Liver (tissue), 3 donors: Measurements from ENCODE around the gene NTM.

Experiments used
- ATF3 ChIP-seq: IDR thresholded peaks from 2 replicates; pipeline ENCODE4 v1.6.1; 2016; ENCODE audit warnings: antibody characterized with exemption
- CTCF ChIP-seq: fragments of 150-350 bp; IDR thresholded peaks from 2 replicates; pipeline ENCODE4 v1.5.1; 2017; ENCODE audit warnings: improper control_type of control experiment, low read depth, low read length; ENCODE audit not compliant: missing input control
- FOXA1 ChIP-seq: IDR thresholded peaks from 2 replicates; pipeline ENCODE4 v1.6.1; 2016; ENCODE audit warnings: antibody characterized with exemption
- HNF4A ChIP-seq, 2 donors: conservative IDR thresholded peaks; 2 replicates each; pipeline ENCODE4 v1.6.1; 2016; ENCODE audit warnings: antibody characterized with exemption in 2 of 2, mild to moderate bottlenecking in 2 of 2
- JUND ChIP-seq, 2 donors: IDR thresholded peaks; 2 replicates each; pipeline ENCODE4 v1.6.1; 2016; ENCODE audit warnings: antibody characterized with exemption in 2 of 2
- RAD21 ChIP-seq, 2 donors: IDR thresholded peaks; 2 replicates each; pipeline ENCODE4 v1.6.1; 2016; ENCODE audit warnings: antibody characterized with exemption in 2 of 2, mild to moderate bottlenecking in 2 of 2
- RXRA ChIP-seq, 2 donors: IDR thresholded peaks; 2 replicates each; pipeline ENCODE4 v1.6.1; 2017 to 2018; ENCODE audit warnings: antibody characterized with exemption in 2 of 2, mild to moderate bottlenecking in 1 of 2
- SP1 ChIP-seq: IDR thresholded peaks from 2 replicates; pipeline ENCODE4 v1.6.1; 2018; ENCODE audit warnings: antibody characterized with exemption, mild to moderate bottlenecking
- TAF1 ChIP-seq: conservative IDR thresholded peaks from 2 replicates; pipeline ENCODE4 v1.6.1; 2016; ENCODE audit warnings: antibody characterized with exemption, mild to moderate bottlenecking
- YY1 ChIP-seq: IDR thresholded peaks from 2 replicates; pipeline ENCODE4 v1.6.1; 2016; ENCODE audit warnings: antibody characterized with exemption, mild to moderate bottlenecking
- ZBTB33 ChIP-seq: IDR thresholded peaks from 2 replicates; pipeline ENCODE4 v1.6.1; 2016; ENCODE audit warnings: antibody characterized with exemption
- donor health status: healthy.
- donor health status: healthy.

- TF ChIP-seq CTCF (no peak), RAD21 (IDR thresholded peaks at IDR 0.05) (no peak), YY1 (no peak), RXRA (IDR thresholded peaks at IDR 0.05) (no peak), TAF1 (no peak), ZBTB33 (no peak), JUND (IDR thresholded peaks at IDR 0.05) (no peak), SP1 (no peak), HNF4A (conservative IDR thresholded peaks at IDR 0.05) (no peak), ATF3 (no peak), FOXA1 (no peak)
These were observed 515.0 kb downstream of the NTM start for GRCh38 chr11:131885431-131885830.
